ENCODE results near the gene ASCC3. TPM values are rescaled to one million over a fixed set of nuclear protein-coding genes. Genes with fewer than 3 reads are reported as not detected.
A peak's percentile ranks its signal among the peaks of the same experiment; 100 is the strongest.
"Not testable (repeated sequence)": the region's sequence is repeated elsewhere in the genome, so short reads cannot be mapped to it uniquely, and the experiment has no call there.

The ASCC3 gene
- polyA plus RNA-seq, 6 donors from 2014 or later = 15.7 to 28.6 (median 26.7) TPM

DNA sequence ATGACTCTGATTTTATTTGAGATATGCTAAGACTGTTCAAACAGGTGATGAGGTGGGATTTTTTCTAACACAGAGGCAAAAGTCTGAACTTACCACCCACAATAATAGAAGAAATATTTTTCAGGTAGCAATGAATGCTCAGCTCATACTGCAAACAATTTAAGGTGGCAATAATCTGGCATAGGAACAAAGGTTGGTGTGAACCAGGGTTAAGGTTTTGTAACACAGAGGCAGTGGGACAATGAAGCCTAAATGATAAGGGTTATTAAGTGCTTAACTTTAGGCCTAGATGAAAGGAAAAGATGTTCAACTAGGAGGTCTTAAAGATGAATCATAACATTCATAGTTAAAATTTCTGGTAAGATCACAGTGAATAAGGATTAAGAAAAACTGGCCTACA, 4.9 kb downstream of the ASCC3 start:
- peaks cover 32 to 44% (median 42%) of the 10 kb centered on the region in 3 donors for H3K4me1 Mint-ChIP-seq
- peak overlapping the region in 1 of 6 donors; percentile 48 for H3K27ac Mint-ChIP-seq

DNA sequence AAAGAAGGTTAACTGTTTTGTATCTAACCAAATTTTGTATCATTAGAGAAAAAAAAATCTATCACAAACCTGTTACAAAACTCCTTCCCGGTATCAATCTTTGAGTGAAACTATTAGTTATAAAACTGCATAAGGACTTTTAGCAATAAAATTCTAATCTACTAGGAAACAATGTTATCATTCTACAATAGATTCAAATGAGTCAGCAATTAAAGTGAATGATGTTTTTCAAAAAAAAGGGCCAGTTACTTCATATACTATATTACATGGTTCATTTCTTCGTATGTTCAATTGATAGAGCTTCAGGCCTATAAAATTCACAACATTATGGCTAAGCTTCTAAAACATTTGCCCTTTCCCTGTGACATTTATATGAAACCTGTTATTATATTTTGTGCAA, 15.6 kb downstream of the ASCC3 start:
- Mint-ChIP-seq H3K36me3 (peaks cover 17 to 30% of the 10 kb centered on the region in 2 donors), H3K9me3 (no peaks in the 10 kb centered on the region), H3K4me3 (no peak overlapping the region), H3K4me1 (peaks cover under 1 to 12% (median 5%) of the 10 kb centered on the region in 3 donors), H3K27ac (no peak overlapping the region), H3K27me3 (no peaks in the 10 kb centered on the region)
- DNase-seq (no peak), ATAC-seq (ENCODE audit: low read depth in 2 of 2) (no peak)

More for the DNA sequence above, 4.9 kb downstream of the ASCC3 start:
- DNase-seq = no peak
- Mint-ChIP-seq H3K36me3 (peaks cover 4 to 16% of the 10 kb centered on the region in 2 donors), H3K9me3 (peaks cover 0 to 5% (median 0%) of the 10 kb centered on the region in 7 donors), H3K27me3 (no peaks in the 10 kb centered on the region), H3K4me3 (peak overlapping the region in 1 of 8 donors; percentile 16)
- no peak for ATAC-seq (ENCODE audit: low read depth in 2 of 2)

DNA sequence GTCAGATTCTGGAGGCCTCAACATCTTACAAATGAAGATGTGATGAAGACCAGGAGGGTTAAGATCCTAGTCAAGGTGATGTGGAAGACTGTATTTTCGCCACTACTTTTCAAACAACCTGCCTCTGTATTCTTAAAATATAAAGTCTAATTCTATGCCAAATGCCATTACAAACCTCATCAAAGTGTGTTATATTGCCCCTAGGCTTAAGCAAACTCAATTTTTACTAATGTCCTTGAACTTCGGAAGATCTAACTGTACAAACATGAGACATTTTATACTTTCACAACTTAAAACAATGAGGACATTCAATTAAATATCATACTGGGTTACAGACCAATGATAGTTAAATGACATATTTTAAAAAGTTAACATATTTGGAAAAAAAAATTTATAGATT, 19.1 kb downstream of the ASCC3 start:
- Mint-ChIP-seq H3K9me3 (peaks cover 0 to 5% (median 0%) of the 10 kb centered on the region in 7 donors), H3K27me3 (no peaks in the 10 kb centered on the region), H3K4me3 (no peak overlapping the region), H3K4me1 (peaks cover 0 to 5% (median 4%) of the 10 kb centered on the region in 3 donors), H3K36me3 (peaks cover 43 to 46% of the 10 kb centered on the region in 2 donors), H3K27ac (no peak overlapping the region)
- DNase-seq (no peak), ATAC-seq (ENCODE audit: low read depth in 2 of 2) (no peak)

DNA sequence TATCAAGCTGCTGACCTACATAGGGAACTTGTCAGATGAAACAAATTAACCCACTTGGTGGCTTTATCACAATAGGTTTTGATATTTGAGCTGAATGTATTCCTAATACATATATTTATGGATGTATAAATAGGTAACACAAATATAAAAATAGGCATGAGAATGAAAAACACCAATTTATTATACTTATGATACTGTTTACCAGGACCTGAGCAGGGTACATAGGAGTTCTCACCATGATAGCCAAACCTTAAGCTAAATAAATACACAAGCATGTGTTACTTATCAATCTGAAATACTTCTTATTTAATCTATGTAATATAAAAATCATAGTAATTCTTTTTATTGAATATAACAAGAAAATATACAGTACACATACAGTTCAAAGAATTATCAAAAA, 25.0 kb downstream of the ASCC3 start:
- ATAC-seq (ENCODE audit: low read depth in 2 of 2) = no peak

DNA sequence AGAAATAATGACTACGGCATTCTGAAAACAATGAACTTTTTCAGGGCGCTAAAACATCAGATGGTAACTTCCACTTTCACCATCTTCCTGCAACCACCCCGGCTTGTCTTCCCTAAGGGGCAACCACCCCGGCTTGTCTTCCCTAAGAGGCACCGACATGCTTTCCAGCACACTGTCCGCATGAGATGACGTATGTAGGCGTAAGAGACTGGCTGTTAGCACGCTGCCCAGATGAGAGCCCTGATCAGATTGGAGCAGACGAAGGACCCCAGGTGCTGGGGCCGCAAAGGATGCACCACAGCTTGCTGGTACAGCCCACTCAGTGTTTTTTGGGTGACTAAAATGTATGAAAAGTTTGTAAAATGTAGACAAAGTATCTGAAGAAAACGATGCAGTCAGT, 29.3 kb downstream of the ASCC3 start:
- Mint-ChIP-seq H3K4me1 (peaks cover under 1 to 7% (median 4%) of the 10 kb centered on the region in 3 donors), H3K4me3 (no peak overlapping the region), H3K9me3 (peaks cover 0 to 5% (median 0%) of the 10 kb centered on the region in 7 donors), H3K27ac (peak overlapping the region in 1 of 6 donors; percentile 24), H3K27me3 (no peaks in the 10 kb centered on the region), H3K36me3 (peaks cover 11 to 21% of the 10 kb centered on the region in 2 donors)
- no peak for ATAC-seq (ENCODE audit: low read depth in 2 of 2)
- no peak for DNase-seq

More for the DNA sequence above, 25.0 kb downstream of the ASCC3 start:
- H3K4me1 Mint-ChIP-seq = no peaks in the 10 kb centered on the region
- peaks cover 0 to 9% (median 2%) of the 10 kb centered on the region in 7 donors for H3K9me3 Mint-ChIP-seq
- H3K4me3 Mint-ChIP-seq = no peak overlapping the region
- H3K27ac Mint-ChIP-seq = no peak overlapping the region
- DNase-seq = no peak
- H3K36me3 Mint-ChIP-seq = peaks cover 38 to 42% of the 10 kb centered on the region in 2 donors
- no peaks in the 10 kb centered on the region for H3K27me3 Mint-ChIP-seq

DNA sequence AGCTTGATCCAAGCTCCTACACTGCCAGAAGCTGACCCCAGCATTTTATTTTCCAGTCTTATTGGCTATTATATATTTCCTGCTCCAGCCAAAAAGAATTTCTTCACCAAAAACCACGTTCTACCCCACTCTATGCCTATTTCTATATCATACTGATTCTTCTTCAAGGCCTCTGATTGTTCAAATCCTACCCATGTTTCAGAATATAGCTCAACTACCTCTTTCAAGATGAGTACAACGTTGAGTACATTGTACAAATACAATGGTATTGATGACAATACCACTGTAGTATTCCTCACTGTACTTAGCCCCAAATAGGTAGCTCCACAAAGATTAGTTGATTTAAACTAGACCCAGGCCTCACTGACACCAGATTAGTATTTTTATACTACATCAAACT, 31.0 kb downstream of the ASCC3 start:
- ATAC-seq (ENCODE audit: low read depth in 2 of 2) = no peak
- Mint-ChIP-seq H3K4me3 (no peak overlapping the region), H3K4me1 (peaks cover 3 to 13% (median 9%) of the 10 kb centered on the region in 3 donors), H3K9me3 (peaks cover 0 to 1% (median 0%) of the 10 kb centered on the region in 7 donors), H3K27me3 (no peaks in the 10 kb centered on the region), H3K27ac (peak overlapping the region in 1 of 6 donors; percentile 67), H3K36me3 (peaks cover 5 to 14% of the 10 kb centered on the region in 2 donors)
- DNase-seq = no peak

DNA sequence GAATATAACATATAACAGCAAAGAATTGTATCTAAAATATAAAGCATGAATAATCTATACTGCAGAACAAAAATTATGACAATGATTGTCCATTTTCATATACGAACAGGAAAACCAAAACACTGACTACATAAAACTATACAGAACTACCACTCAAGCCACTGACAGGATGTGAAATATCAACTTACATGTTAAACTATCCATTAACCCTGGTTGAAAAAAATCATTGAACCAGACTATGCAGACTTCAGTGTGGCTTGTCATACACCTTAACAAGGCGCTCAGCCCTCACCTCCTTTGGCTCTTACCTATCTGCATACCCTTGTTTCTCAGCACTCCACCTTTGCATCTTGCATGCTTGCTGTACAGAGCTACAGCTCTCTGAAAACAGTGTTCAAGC, 34.9 kb downstream of the ASCC3 start:
- DNase-seq = no peak
- no peak for ATAC-seq (ENCODE audit: low read depth in 2 of 2)
- Mint-ChIP-seq H3K4me3 (no peak overlapping the region), H3K9me3 (no peaks in the 10 kb centered on the region), H3K36me3 (peaks cover 5 to 14% of the 10 kb centered on the region in 2 donors), H3K27ac (peak overlapping the region in 1 of 6 donors; percentile 1), H3K27me3 (no peaks in the 10 kb centered on the region), H3K4me1 (peaks cover 3 to 20% (median 13%) of the 10 kb centered on the region in 3 donors)

DNA sequence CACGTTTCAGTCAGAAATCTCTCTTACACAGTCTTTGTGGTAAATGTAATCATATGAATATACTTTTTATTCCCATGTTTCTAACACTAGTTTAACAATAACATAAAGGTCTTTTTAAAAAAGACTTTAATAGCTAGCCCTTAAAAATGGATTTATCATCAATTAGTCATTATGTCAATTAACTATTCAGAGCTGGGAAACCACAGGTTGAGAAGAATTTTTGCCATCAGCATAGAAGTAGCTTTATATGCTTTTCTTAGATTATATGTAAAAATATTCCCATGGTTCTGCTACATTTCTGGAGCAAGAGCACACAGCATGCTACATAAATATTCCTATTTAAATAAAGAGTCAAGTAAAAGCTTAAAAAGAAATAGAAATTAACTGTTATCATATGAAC, 35.5 kb downstream of the ASCC3 start:
- Mint-ChIP-seq H3K4me1 (peaks cover 3 to 20% (median 13%) of the 10 kb centered on the region in 3 donors), H3K27ac (no peak overlapping the region), H3K36me3 (peaks cover 5 to 14% of the 10 kb centered on the region in 2 donors), H3K27me3 (no peaks in the 10 kb centered on the region), H3K9me3 (no peaks in the 10 kb centered on the region), H3K4me3 (no peak overlapping the region)
- ATAC-seq (ENCODE audit: low read depth in 2 of 2) (no peak), DNase-seq (no peak)

DNA sequence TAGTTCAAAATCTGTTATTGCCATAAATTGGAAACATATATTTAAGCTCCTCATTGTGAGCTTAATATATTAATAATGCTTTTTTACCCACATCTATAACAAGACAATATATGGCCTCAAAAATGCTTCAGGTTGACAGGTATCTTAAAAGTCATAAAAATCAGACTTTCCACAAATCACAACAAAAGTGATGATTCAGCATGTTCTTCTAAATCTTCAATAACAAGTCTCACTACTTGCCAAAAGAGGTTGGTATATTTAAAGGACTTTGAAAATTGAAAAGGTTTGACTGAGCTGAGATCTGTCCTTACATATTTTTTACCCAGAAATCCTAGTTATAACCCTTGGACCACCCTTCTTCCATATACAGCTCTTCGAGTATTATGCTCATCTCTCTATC, 41.7 kb downstream of the ASCC3 start:
- no peak overlapping the region for H3K27ac Mint-ChIP-seq
- peaks cover 5 to 13% (median 12%) of the 10 kb centered on the region in 3 donors for H3K4me1 Mint-ChIP-seq
- peaks cover 8 to 14% of the 10 kb centered on the region in 2 donors for H3K36me3 Mint-ChIP-seq
- DNase-seq (no peak), ATAC-seq (ENCODE audit: low read depth in 2 of 2) (no peak)
- no peak overlapping the region for H3K4me3 Mint-ChIP-seq
- H3K27me3 Mint-ChIP-seq = no peaks in the 10 kb centered on the region
- H3K9me3 Mint-ChIP-seq = peaks cover 0 to 7% (median 0%) of the 10 kb centered on the region in 7 donors

DNA sequence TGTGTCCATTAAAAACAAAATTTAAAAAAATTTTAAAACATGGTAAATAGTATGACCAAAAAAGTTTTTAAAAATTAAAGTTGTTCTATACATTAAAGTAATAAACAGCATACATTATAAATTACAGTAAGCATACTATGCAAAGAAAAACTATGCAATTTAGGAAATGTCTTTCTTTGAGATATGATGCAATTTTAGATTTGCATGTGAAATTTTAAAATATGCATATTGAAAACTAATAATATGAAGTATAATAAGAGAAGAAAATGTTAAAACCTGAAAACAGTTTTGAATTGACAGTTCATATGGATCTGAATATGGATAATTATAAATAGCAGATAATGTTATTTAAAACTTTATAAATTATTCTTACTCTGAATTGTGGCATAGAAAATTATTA, 43.1 kb downstream of the ASCC3 start:
- no peak for ATAC-seq (ENCODE audit: low read depth in 2 of 2)
- Mint-ChIP-seq H3K4me3 (no peak overlapping the region), H3K4me1 (peaks cover 5 to 16% (median 12%) of the 10 kb centered on the region in 3 donors), H3K27ac (no peak overlapping the region), H3K27me3 (no peaks in the 10 kb centered on the region), H3K9me3 (peaks cover 0 to 7% (median 0%) of the 10 kb centered on the region in 7 donors), H3K36me3 (peaks cover 8 to 14% of the 10 kb centered on the region in 2 donors)
- DNase-seq = no peak

DNA sequence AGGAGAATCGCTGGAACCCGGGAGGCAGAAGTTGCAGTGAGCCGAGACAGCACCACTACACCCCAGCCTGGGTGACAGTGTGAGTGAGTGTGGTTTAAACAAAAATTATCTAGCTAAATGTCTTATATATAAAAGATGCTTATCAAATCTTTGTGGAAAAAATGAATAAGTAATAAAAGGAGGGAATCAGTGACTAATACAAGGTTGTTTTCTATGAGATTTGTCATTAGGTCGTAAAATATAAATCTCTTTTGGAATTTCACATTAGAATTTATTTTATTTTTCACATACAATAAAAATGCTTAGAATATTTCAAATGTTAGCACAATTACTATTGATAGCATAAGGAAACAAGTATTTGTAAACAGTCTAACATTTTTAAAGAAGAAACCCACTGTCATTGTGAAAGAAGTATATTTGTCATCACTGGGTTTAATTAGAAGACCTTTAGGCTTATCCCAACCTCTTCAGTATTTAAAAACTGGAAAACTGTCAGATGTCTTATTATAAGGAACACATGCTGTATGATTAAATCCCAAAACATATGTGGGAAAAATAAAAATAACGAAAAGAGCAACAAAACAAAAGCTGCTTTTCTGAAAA, 47.1 kb downstream of the ASCC3 start:
- Mint-ChIP-seq H3K27ac (peak overlapping the region in 1 of 6 donors; percentile 24), H3K9me3 (peaks cover 0 to 7% (median 0%) of the 10 kb centered on the region in 7 donors), H3K27me3 (no peaks in the 10 kb centered on the region), H3K4me3 (no peak overlapping the region), H3K36me3 (peaks cover 8 to 18% of the 10 kb centered on the region in 2 donors), H3K4me1 (peaks cover 0 to 11% (median 0%) of the 10 kb centered on the region in 3 donors)
- ATAC-seq (ENCODE audit: low read depth in 2 of 2) = no peak
- DNase-seq = no peak

DNA sequence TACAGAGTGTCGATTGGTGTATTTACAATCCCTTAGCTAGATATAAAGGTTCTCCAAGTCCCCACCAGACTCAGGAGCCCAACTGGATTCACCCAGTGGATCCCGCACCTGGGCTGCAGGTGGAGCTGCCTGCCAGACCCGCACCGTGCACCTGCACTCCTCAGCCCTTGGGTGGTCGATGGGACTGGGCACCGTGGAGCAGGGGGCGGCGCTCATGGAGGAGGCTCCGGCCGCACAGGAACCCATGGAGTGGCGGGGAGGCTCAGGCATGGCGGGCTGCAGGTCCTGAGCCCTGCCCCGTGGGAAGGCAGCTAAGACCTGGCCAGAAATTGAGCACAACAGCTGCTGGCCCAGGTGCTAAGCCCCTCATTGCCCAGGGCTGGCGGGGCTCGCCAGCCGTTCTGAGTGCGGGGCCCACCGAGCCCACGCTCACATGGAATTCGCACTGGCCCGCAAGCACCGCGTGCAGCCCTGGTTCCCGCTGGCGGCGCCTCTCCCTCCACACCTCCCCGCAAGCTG, 52.0 kb downstream of the ASCC3 start:
- H3K36me3 Mint-ChIP-seq; H3K27ac Mint-ChIP-seq; H3K4me3 Mint-ChIP-seq; H3K27me3 Mint-ChIP-seq; ATAC-seq (ENCODE audit: low read depth in 2 of 2); H3K9me3 Mint-ChIP-seq; H3K4me1 Mint-ChIP-seq; DNase-seq: not testable (repeated sequence)

DNA sequence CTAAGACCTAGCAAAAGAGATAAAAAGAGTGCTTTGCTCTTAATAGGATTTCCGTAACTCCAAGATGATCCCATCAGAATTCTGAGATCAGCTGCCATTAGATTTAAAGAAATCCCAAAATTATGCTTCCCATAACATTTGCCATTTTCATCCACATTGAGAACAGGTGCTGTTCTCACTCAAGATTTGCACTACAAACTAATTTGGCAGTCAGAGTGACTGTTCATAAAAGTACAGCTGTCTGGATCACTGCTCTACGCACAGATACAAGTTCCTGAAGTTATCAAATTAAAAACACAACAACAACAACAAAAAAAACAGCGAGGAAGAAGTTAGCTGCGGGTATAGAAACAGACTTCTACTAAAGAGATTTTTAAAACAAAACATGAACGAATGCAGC, 58.1 kb downstream of the ASCC3 start:
- H3K27me3 Mint-ChIP-seq = no peaks in the 10 kb centered on the region
- H3K27ac Mint-ChIP-seq = peak overlapping the region in 1 of 6 donors; percentile 21
- peaks cover 5 to 23% (median 9%) of the 10 kb centered on the region in 3 donors for H3K4me1 Mint-ChIP-seq
- DNase-seq = no peak
- H3K4me3 Mint-ChIP-seq = no peak overlapping the region
- peaks cover 0 to 5% (median 0%) of the 10 kb centered on the region in 7 donors for H3K9me3 Mint-ChIP-seq
- peaks cover 0 to 8% of the 10 kb centered on the region in 2 donors for H3K36me3 Mint-ChIP-seq
- ATAC-seq (ENCODE audit: low read depth in 2 of 2) = no peak

DNA sequence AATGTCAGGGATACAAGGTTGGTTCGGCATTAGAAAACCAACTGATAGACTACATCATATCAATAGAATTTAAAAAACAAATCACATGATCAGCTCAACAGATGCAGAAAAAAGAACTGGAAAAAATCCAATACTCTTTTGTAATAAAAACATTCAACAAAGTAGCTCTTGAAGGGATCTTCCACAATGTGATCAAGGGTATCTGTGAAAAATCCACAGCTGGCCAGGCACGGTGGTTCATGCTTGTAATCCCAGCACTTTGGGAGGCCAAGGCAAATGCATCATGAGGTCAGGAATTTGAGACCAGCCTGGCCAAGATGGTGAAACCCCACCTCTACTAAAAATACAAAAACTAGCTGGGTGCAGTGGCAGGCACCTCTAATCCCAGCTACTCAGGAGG, 63.1 kb downstream of the ASCC3 start:
- ATAC-seq (ENCODE audit: low read depth in 2 of 2) (no peak), DNase-seq (no peak)
- no peak overlapping the region for H3K27ac Mint-ChIP-seq
- H3K36me3 Mint-ChIP-seq = peaks cover under 1 to 37% of the 10 kb centered on the region in 2 donors
- H3K9me3 Mint-ChIP-seq = peaks cover 0 to 12% (median 0%) of the 10 kb centered on the region in 7 donors
- H3K4me3 Mint-ChIP-seq = no peak overlapping the region
- H3K27me3 Mint-ChIP-seq = no peaks in the 10 kb centered on the region
- peaks cover 11 to 54% (median 17%) of the 10 kb centered on the region in 3 donors for H3K4me1 Mint-ChIP-seq

All from naive B cell (primary cell).